Testis (tissue), 3 donors: ENCODE measurements around the gene AARSD1. TPM values are rescaled to one million over a fixed set of nuclear protein-coding genes. Genes with fewer than 3 reads are reported as not detected.

Source experiments
- DNase-seq: peaks from one replicate; pipeline ENCODE4 v3.0.0-alpha.2; 2019
- H3K27ac ChIP-seq, 2 donors: fragments of 200-600 bp; sonication (generic); one replicate each; pipeline ENCODE4 v1.5.1; 2019
- H3K27me3 ChIP-seq: fragments of 200-600 bp; sonication (generic); one replicate; pipeline ENCODE4 v1.5.1; 2019
- H3K36me3 ChIP-seq: fragments of 200-600 bp; sonication (generic); one replicate; pipeline ENCODE4 v1.5.1; 2017; ENCODE audit warnings: low read depth; ENCODE audit errors: missing control alignments
- H3K4me1 ChIP-seq: fragments of 200-600 bp; sonication (generic); one replicate; pipeline ENCODE4 v1.5.1; 2019
- H3K4me3 ChIP-seq, 2 donors: fragments of 200-600 bp; sonication (generic); one replicate each; pipeline ENCODE4 v1.5.1; 2017 to 2019
- H3K9me3 ChIP-seq: fragments of 200-600 bp; sonication (generic); one replicate; pipeline ENCODE4 v1.5.1; 2017
- POLR2A ChIP-seq: fragments of 450-650 bp; IDR thresholded peaks from one replicate; pipeline ENCODE4 v1.6.1; 2017; ENCODE audit warnings: antibody characterized with exemption, mild to moderate bottlenecking, moderate library complexity
- WGBS, 2 donors: methylation state at CpG; one replicate each; pipeline ENCODE4 v1.1.5; 2018; 5-methylcytosine and 5-hydroxymethylcytosine counted together
- intact Hi-C: fragments of 100-400 bp; cut with DNase I; formaldehyde crosslinking; loops from one replicate; pipeline ENCODE4 v1.15.1; 2023; ENCODE audit warnings: low total_unique reads
- polyA plus RNA-seq: library from polyadenylated mRNA; stranded (reverse); fragments of 350-450 nt; fragmentation: Illumina TruSeq; extraction: RNeasy Lipid Tissue Mini Kit (QIAGEN cat#74804); gene quantifications from one replicate; pipeline ENCODE4 v1.2.3, GENCODE V29; 2014; ENCODE audit warnings: low read depth, low replicate concordance; ENCODE audit not compliant: insufficient read depth
- total RNA-seq, 2 donors: library from RNA; depleted of rRNA; stranded (reverse); fragments of >200 nt; gene quantifications; one replicate each; pipeline ENCODE4 v1.2.3, GENCODE V29; 2016
- TF ChIP-seq, protein P1 (sequence below), 3 experiments: fragments of 450-650 bp in 2 of 3; fragments of 200-600 bp in 1 of 3; sonication (generic) in 1 of 3; IDR thresholded peaks; one replicate each; pipeline ENCODE4 v1.5.1; 2016 to 2019; ENCODE audit warnings: antibody characterized with exemption in 3 of 3, mild to moderate bottlenecking in 2 of 3, moderate library complexity in 1 of 3

AARSD1 gene
- total and polyA plus RNA-seq, 3 donors from 2014 or later = 62.0 to 184 (median 84.3) TPM

DNA sequence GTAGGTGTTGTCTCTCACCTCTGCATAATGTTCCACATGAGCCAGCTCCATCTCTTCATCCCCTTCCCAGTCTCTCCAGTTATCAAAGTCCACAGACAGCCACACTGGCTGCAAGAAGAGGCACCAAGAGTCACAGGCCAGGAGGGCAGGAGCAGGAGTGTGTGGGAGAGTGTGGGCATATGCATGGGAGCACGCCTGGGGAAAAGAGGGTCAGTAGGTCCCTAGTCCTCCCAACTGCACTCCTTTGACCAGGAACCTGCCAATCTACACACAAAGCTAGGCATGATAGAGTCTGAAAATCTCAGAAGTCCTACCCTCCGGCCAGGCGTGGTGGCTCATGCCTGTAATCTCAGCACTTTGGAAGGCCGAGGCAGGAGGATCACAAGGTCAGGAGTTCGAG, 7.3 kb upstream of the AARSD1 start:
- no peaks in the 10 kb centered on the region for H3K36me3 ChIP-seq
- TF ChIP-seq, protein P1, sequence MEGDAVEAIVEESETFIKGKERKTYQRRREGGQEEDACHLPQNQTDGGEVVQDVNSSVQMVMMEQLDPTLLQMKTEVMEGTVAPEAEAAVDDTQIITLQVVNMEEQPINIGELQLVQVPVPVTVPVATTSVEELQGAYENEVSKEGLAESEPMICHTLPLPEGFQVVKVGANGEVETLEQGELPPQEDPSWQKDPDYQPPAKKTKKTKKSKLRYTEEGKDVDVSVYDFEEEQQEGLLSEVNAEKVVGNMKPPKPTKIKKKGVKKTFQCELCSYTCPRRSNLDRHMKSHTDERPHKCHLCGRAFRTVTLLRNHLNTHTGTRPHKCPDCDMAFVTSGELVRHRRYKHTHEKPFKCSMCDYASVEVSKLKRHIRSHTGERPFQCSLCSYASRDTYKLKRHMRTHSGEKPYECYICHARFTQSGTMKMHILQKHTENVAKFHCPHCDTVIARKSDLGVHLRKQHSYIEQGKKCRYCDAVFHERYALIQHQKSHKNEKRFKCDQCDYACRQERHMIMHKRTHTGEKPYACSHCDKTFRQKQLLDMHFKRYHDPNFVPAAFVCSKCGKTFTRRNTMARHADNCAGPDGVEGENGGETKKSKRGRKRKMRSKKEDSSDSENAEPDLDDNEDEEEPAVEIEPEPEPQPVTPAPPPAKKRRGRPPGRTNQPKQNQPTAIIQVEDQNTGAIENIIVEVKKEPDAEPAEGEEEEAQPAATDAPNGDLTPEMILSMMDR (IDR thresholded peaks at IDR 0.05) = no peak
- TF ChIP-seq POLR2A = no peak
- H3K4me3 ChIP-seq = no peak overlapping the region
- intact Hi-C loops = no loop called here
- H3K4me1 ChIP-seq = no peaks in the 10 kb centered on the region
- 79 to 86% methylated on average over 5 of the region's 5 CpGs for WGBS, 2 donors
- no peaks in the 10 kb centered on the region for H3K27me3 ChIP-seq
- H3K9me3 ChIP-seq = no peaks in the 10 kb centered on the region
- H3K27ac ChIP-seq = no peak overlapping the region
- no peak for DNase-seq

DNA sequence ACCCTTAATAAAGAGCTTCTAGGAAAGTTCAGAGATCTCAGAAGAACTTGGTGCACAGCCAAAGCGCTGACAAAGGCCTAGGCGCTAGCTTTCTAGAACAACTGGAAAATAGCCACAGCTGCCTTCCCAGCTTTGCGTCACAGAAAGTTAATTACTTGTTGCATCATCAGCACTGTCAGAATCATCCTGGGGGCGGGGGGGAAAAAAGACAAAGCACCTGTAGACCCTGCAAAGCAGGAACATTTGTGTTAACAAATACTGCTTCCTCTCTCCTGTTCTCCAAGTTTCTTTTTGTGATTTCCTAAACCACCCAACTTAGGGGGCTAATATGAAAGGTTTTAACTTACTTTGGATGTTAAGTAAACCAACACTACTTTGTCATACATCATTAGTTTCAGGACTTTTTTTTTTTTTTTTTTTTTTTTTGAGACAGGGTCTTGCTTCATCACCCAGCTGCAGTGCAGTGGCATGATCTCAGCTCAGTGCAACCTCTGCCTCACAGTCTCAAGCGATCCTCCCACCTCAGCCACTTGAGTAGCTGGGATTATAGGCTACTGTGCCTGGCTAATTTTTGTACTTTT, 4.8 kb upstream of the AARSD1 start:
- Histone ChIP-seq H3K4me1 (no peaks in the 10 kb centered on the region), H3K36me3 (no peaks in the 10 kb centered on the region), H3K9me3 (no peaks in the 10 kb centered on the region), H3K27ac (no peak overlapping the region), H3K27me3 (no peaks in the 10 kb centered on the region), H3K4me3 (no peak overlapping the region)
- intact Hi-C loops = no loop called here
- TF ChIP-seq POLR2A = no peak
- TF ChIP-seq, protein P1 (IDR thresholded peaks at IDR 0.05) = no peak
- 37 to 45% methylated on average over 5 of the region's 5 CpGs for WGBS, 2 donors
- no peak for DNase-seq

DNA sequence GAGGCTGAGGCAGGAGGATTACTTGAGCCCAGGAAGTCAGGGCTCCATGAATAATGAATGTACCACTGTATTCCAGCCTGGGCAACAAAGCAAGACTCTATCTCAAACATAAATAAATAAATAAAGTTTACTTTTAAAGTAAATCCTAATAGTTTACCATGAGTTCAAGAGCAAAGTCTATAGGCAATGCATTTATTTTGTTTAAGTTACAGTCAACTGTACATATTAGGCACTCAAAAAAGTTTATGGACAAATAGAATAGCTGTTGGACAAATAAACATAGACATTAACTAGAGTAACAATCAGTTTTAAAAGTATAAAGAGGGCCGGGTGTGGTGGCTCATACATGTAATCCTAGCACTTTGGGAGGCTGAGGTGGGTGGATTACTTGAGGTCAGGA, 3.7 kb upstream of the AARSD1 start:
- intact Hi-C loops = no loop called here
- WGBS, 2 donors = 74 to 83% methylated on average over 1 of the region's 1 CpG
- no peaks in the 10 kb centered on the region for H3K27me3 ChIP-seq
- H3K27ac ChIP-seq = no peak overlapping the region
- no peak for TF ChIP-seq POLR2A
- TF ChIP-seq, protein P1 (IDR thresholded peaks at IDR 0.05) = no peak
- no peaks in the 10 kb centered on the region for H3K4me1 ChIP-seq
- H3K36me3 ChIP-seq = no peaks in the 10 kb centered on the region
- no peak for DNase-seq
- H3K9me3 ChIP-seq = no peaks in the 10 kb centered on the region
- no peak overlapping the region for H3K4me3 ChIP-seq

DNA sequence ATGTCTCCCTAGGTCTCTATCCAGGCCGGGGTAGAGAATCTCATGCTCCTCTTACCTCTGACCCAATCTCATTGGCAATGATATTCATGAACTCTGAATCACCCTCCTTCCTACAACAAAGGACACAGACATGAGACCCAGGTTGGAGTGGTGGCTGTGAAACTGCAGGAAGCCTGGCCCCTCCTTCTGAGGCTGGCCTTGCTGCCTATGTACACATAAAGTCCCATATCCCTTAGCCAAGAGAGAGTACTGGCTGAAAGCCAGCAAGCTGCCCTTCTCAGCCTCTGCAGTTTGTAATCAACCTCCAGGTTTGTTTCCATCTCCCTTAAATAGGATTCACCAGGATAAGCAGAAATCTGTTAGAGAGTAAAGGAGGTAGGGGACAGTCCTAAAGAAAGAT, 10.6 kb downstream of the AARSD1 start:
- no peaks in the 10 kb centered on the region for H3K4me1 ChIP-seq
- TF ChIP-seq, protein P1 (IDR thresholded peaks at IDR 0.05) = no peak
- no peak for TF ChIP-seq POLR2A
- H3K36me3 ChIP-seq = no peaks in the 10 kb centered on the region
- intact Hi-C loops = no loop called here
- WGBS, 2 donors = 93 to 100% methylated on average over 1 of the region's 1 CpG
- no peaks in the 10 kb centered on the region for H3K27me3 ChIP-seq
- DNase-seq = no peak
- H3K9me3 ChIP-seq = no peaks in the 10 kb centered on the region
- H3K27ac ChIP-seq = no peak overlapping the region
- H3K4me3 ChIP-seq = no peak overlapping the region
